ENCODE measurements around the gene TERT.

DNA sequence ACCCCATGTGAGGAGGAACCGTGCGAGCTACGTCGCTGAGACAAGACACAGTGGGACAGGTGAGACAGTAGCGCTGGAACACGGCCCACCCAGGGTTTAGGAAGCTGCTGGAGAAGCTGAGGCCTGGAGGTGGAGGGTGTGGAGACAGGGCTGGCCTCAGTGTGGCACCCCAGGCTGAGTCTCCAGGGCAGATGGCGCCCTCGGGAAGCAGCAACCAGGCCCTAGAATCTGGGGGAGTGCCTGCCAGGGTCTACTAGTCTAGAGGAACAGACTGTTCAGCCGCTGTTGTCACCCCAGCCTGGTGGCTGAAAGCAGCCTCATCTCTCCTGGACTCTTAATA, 4.6 kb upstream of the TERT start:
- TF ChIP-seq POLR2A (IDR thresholded peaks at IDR 0.05) = no peak
- TF ChIP-seq CTCF (IDR thresholded peaks at IDR 0.05) = no peak

Measured in body of pancreas (tissue), 4 donors.